Type B pancreatic cell (in vitro differentiated cells): ENCODE results near the gene KLF18. TPM values are rescaled to one million over a fixed set of nuclear protein-coding genes. Genes with fewer than 3 reads are reported as not detected.
A peak's percentile ranks its signal among the peaks of the same experiment; 100 is the strongest.

ENCODE experiments used
- DNase-seq: peaks from one replicate; pipeline ENCODE4 v3.0.0; 2021; ENCODE audit warnings: mixed read lengths; ENCODE audit not compliant: unreplicated experiment; ENCODE audit errors: extremely low spot score
- H3K27ac Mint-ChIP-seq: 2 replicates; pipeline ENCODE4 v1.8.0; 2021; ENCODE audit warnings: mild to moderate bottlenecking, mixed read lengths
- H3K27me3 Mint-ChIP-seq: 2 replicates; pipeline ENCODE4 v1.8.0; 2021; ENCODE audit warnings: mixed read lengths
- H3K36me3 Mint-ChIP-seq: 2 replicates; pipeline ENCODE4 v1.8.0; 2021; ENCODE audit warnings: mixed read lengths
- H3K4me1 Mint-ChIP-seq: one replicate; pipeline ENCODE4 v1.8.0; 2021; ENCODE audit warnings: mixed read lengths; ENCODE audit not compliant: unreplicated experiment
- H3K4me3 Mint-ChIP-seq: 2 replicates; pipeline ENCODE4 v1.8.0; 2021; ENCODE audit warnings: mild to moderate bottlenecking, mixed read lengths
- H3K9me3 Mint-ChIP-seq: 2 replicates; pipeline ENCODE4 v1.8.0; 2021; ENCODE audit warnings: mixed read lengths
- CTCF ChIP-seq: fragments of 200-600 bp; sonication (generic); conservative IDR thresholded peaks from 2 replicates; pipeline ENCODE4 v1.5.0; 2021; ENCODE audit warnings: antibody characterized with exemption, mild to moderate bottlenecking
- total RNA-seq: library from RNA; stranded (reverse); gene quantifications from 2 replicates; pipeline ENCODE4 v1.2.1, GENCODE V29; 2021; ENCODE audit warnings: low replicate concordance

Gene KLF18
- total RNA-seq, 1 donor from 2014 or later: not detected

DNA sequence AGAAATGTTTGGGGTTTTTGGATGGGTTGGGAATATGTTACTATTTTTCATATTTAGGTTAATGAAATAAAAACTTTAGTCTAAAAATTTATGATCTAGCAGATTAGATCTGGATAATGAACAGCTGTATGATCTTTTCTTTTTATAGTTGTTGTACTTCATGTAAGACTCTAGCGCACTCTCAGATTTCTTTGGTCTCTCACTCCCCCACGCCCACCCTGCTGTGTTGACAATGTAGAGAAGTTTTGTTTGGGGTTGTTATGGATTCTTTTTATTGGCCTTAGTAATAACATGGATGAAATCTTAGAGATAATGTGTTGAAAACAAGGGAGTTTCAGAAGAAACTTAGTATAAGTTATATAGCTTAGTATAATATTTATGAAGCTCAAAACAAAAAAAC is 5.5 kb downstream of the KLF18 start:
- Mint-ChIP-seq H3K27me3 (peaks cover 18% of the 10 kb centered on the region), H3K27ac (no peak overlapping the region), H3K4me3 (no peak overlapping the region), H3K4me1 (no peaks in the 10 kb centered on the region), H3K36me3 (no peaks in the 10 kb centered on the region), H3K9me3 (no peaks in the 10 kb centered on the region)
- TF ChIP-seq CTCF: no peak
- DNase-seq: peak; percentile 4

GRCh38 chr1:44134071-44134920 is 7.1 kb downstream of the KLF18 start:
- Mint-ChIP-seq H3K27ac (no peak overlapping the region), H3K27me3 (peaks cover 21% of the 10 kb centered on the region), H3K9me3 (no peaks in the 10 kb centered on the region), H3K4me1 (no peaks in the 10 kb centered on the region), H3K4me3 (no peak overlapping the region), H3K36me3 (no peaks in the 10 kb centered on the region)
- no peak for TF ChIP-seq CTCF
- DNase-seq: peak; percentile 58

- no peak for TF ChIP-seq CTCF
- Mint-ChIP-seq H3K27me3 (peaks cover 28% of the 10 kb centered on the region), H3K27ac (no peak overlapping the region), H3K4me1 (no peaks in the 10 kb centered on the region), H3K9me3 (no peaks in the 10 kb centered on the region), H3K36me3 (no peaks in the 10 kb centered on the region), H3K4me3 (no peak overlapping the region)
- peak; percentile 15 for DNase-seq
Measured at GRCh38 chr1:44131411-44131810, 10.0 kb downstream of the KLF18 start.

DNA sequence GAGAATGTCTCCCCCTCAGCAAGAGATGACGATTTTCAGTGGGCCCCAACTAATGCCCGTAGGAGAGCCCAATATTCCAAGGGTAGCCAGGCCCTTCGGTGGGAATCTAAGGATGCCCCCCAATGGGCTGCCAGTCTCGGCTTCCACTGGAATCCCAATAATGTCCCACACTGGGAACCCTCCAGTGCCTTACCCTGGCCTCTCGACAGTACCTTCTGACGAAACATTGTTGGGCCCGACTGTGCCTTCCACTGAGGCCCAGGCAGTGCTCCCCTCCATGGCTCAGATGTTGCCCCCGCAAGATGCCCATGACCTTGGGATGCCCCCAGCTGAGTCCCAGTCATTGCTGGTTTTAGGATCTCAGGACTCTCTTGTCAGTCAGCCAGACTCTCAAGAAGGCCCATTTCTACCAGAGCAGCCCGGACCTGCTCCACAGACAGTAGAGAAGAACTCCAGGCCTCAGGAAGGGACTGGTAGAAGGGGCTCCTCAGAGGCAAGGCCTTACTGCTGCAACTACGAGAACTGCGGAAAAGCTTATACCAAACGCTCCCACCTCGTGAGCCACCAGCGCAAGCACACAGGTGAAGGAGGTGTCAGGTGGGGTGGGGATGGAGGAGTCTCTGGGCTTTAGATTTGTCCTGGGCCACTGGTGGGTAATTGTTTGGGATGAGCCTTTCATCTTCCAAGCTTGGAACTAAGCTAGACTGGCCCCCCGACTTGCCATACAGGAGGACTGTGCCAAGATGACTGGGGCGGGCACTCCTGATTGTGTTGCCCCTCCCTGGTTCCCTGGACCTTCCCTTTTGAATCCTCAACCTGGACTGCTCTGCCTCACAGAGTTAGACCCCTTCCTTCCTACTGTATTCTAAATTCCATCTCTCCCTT is 11.6 kb downstream of the KLF18 start:
- no peak overlapping the region for H3K27ac Mint-ChIP-seq
- peak; percentile 58 for DNase-seq
- no peaks in the 10 kb centered on the region for H3K9me3 Mint-ChIP-seq
- no peak for TF ChIP-seq CTCF
- no peak overlapping the region for H3K4me3 Mint-ChIP-seq
- H3K27me3 Mint-ChIP-seq: peaks cover 27% of the 10 kb centered on the region
- no peaks in the 10 kb centered on the region for H3K36me3 Mint-ChIP-seq
- H3K4me1 Mint-ChIP-seq: no peaks in the 10 kb centered on the region

DNA sequence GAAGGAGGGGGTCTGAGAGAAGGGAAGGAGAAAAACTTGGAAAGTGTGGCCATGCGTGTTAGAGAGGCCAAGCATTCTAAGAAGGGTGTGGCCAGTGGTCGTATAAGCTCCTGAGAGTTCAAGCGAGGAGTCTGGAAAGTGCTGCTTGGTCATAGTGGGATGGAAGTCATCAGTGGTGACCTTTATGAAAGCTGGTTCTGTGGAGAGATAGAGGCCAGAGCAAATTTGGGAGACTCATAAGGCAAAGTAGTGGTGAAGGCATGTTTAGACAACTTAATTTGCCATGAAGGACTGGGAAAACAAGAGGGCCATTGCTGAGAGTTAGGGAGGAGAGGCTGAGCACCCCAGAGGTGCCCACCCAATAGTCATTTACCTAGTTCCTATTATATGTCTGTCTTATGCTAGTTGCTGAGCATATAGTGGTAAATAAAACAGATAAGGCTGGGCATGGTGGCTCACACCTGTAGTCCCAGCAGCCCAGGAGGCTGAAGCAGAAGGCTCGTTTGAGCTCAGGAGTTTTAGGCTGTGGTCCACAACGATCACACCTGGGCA is 21.0 kb downstream of the KLF18 start:
- H3K27me3 Mint-ChIP-seq: peaks cover 30% of the 10 kb centered on the region
- no peak for DNase-seq
- no peak for TF ChIP-seq CTCF

More for the DNA sequence above, 21.0 kb downstream of the KLF18 start:
- Mint-ChIP-seq H3K27ac (no peak overlapping the region), H3K4me1 (no peaks in the 10 kb centered on the region), H3K9me3 (no peaks in the 10 kb centered on the region), H3K4me3 (no peak overlapping the region), H3K36me3 (no peaks in the 10 kb centered on the region)
